Measurements from ENCODE around the gene FCRL6. TPM values are rescaled to one million over a fixed set of nuclear protein-coding genes. Genes with fewer than 3 reads are reported as not detected.

The FCRL6 gene, protein sequence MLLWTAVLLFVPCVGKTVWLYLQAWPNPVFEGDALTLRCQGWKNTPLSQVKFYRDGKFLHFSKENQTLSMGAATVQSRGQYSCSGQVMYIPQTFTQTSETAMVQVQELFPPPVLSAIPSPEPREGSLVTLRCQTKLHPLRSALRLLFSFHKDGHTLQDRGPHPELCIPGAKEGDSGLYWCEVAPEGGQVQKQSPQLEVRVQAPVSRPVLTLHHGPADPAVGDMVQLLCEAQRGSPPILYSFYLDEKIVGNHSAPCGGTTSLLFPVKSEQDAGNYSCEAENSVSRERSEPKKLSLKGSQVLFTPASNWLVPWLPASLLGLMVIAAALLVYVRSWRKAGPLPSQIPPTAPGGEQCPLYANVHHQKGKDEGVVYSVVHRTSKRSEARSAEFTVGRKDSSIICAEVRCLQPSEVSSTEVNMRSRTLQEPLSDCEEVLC
- polyA plus RNA-seq (ENCODE audit: insufficient read depth in 1 of 5, insufficient read length in 5 of 5, low replicate concordance in 1 of 5), result under 1 TPM; 0.25 to 0.61 (median 0.46) TPM
- long read RNA-seq, donor 1, result 0 reads
- long read RNA-seq, donor 2, result 0 reads
- long read RNA-seq, donor 3, result 0 reads
- long read RNA-seq, donor 4, result 0 reads
- long read RNA-seq, donor 5, result 0 reads
- long read RNA-seq, donor 6, result 0 reads
- long read RNA-seq, donor 7, result 0 reads
- long read RNA-seq, donor 8, result 0 reads

GRCh38 chr1:159802111-159802510 lies at the start of gene FCRL6:
FCRL6 (plus strand) TSS chr1:159802360; CDS start chr1:159802425, 65 bp downstream.
- no peak for DNase-seq

DNA sequence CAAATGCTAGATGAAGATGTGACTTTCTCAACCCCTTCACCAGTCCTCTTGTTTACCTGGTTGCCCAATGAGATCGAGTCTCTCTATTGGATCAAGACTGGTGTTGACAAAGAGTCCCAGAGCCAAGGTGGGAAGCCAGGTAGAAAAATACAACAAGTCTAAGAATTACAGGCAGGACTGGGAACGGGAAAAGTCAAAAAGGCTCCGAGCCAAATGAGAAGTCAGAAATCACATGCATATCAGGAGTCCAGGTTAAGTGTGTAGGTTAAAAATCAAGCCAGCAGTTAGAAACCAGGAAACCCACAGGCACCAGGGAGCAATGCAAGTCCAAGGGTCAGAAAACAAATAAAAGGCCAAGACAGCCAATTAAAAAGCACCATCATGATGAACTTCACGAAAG lies 48.8 kb upstream of the FCRL6 start:
- no peak for DNase-seq

GRCh38 chr1:159755451-159756007 lies 46.6 kb upstream of the FCRL6 start:
- DNase-seq, result no peak

DNA sequence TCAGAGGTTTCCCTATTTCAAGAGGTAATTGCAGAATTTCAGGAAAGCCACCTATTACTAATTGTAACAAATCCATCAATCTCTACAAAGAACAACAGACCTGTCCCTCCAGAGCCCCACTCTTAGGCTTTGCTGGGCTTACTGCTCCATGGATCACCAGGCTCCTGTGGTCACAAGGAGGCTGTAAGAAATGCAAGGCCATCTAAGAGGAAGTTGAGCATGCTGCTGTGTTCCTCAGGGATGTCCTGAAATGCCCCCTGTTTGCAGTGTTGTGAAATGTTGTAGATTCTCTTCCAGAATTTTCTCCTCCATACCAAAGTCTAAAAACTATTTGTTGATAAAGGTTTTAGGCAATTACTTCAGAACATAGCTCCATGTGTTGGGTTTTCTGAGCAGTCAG lies 45.8 kb upstream of the FCRL6 start:
- no peak for DNase-seq

- DNase-seq, result no peak
These were observed 38.5 kb upstream of the FCRL6 start for GRCh38 chr1:159763686-159764085.

DNA sequence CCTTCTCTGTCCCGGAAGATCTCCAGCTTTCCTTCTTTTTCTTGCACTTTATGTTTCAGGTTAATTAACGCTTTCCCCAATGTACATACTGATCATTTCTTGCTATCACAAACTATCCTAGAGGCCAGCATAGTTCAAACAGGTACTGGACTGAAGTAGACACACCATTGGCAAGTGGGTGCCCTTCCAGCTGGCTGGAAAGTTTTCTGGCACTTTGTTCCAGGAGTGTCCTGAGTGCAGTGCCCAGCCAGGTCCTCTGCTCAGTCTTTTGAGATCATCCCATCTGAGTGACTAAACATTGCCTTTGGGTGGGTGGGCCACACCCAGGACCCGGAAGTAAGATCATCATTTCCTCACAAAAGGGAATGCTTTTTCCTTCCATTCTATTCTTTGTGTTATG lies 36.4 kb upstream of the FCRL6 start:
- DNase-seq, result no peak

- DNase-seq, result no peak
These were observed 30.8 kb upstream of the FCRL6 start for GRCh38 chr1:159771127-159771895.

DNA sequence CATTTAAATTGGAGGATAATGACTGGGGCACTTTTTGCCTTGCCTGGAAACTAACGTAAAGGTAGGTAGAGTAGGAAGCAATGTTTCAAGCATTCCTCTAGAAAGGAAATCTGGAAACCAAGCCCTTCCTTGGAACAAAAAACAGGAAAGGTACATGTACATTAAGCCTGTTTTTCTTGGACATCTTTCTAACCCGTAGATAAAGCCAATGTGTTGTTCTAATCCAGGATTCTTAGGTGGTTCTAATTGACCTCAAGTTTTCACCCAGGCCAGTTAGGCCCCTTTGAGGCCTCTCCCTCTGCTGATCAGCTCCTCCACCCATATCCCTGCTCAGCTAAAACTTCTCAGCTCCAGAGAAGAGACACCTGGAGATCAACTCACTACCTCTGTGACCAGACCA lies 27.7 kb upstream of the FCRL6 start:
- DNase-seq, result no peak

DNA sequence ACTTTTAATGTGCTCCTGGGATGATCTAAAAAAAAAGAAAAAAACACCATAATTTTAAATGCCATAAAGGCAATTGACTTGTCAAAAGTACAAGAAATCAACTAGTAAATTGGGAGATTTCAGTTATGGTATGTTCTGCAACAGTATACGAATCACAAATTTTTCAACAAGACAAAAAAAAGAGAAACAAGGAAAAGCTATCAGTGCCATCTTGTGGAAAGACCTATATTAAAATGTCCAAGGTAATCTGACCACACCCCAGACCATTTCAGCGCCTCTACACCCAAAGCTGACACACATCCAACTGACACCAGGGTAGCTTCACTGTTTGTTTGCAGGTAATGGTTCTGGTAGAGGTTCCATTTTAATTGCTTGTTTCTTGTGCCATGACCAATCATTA lies 26.4 kb upstream of the FCRL6 start:
- no peak for DNase-seq

DNA sequence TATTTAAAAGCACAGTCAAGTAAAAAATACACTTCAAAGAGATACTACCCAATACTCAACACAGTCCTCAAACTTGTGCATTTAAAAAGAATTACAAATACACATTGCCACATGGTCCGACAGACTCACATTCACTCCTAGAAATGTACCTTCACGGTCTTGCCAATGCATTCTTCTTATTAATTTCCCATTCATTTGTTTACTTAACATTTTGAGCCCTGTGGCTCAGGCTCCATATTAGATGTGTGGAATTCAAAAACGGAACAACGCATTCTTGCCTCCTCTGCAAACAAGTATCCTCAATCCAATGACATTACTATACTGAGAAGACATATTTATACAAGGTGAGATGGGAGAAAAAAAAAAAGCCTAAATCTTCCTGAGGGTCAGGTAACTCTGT lies 23.9 kb upstream of the FCRL6 start:
- no peak for DNase-seq

GRCh38 chr1:159779403-159779851 lies 22.7 kb upstream of the FCRL6 start:
- no peak for DNase-seq

GRCh38 chr1:159780583-159781582 lies 21.3 kb upstream of the FCRL6 start, which contains the start of gene DUSP23:
DUSP23 (plus strand) TSS chr1:159780962; CDS start chr1:159781101, 139 bp downstream.
- DNase-seq, result peak; percentile 96 to 98

DNA sequence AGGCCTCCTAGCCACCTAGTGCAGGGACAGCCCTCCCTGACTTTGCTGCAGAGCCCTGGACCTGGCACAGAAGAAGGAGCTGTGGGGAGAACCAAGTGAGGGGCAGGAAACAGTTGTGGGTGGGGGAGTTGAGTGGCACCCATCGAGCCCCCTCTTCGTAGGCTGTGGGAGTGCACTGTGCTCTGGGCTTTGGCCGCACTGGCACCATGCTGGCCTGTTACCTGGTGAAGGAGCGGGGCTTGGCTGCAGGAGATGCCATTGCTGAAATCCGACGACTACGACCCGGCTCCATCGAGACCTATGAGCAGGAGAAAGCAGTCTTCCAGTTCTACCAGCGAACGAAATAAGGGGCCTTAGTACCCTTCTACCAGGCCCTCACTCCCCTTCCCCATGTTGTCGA lies 20.2 kb upstream of the FCRL6 start:
- no peak for DNase-seq

DNA sequence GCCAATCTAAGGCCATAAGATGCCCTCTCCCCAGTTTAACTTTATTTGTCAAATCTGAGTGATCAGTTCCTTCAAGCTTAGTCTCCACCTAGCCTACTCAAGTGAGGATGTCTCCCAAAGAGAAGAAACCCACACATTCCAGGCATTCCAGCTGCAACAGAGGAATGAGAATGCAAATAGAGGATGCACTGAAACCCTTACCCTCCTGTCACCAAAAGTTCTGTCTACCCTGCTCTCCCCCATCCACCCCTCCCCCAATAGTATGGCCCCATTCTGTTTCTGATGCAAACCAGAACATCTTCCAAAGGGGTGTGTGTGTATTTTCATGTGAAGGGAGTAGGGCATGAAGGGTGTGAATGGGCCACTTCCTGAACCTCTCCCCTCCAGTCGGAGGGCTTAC lies 18.4 kb upstream of the FCRL6 start:
- DNase-seq, result no peak

DNA sequence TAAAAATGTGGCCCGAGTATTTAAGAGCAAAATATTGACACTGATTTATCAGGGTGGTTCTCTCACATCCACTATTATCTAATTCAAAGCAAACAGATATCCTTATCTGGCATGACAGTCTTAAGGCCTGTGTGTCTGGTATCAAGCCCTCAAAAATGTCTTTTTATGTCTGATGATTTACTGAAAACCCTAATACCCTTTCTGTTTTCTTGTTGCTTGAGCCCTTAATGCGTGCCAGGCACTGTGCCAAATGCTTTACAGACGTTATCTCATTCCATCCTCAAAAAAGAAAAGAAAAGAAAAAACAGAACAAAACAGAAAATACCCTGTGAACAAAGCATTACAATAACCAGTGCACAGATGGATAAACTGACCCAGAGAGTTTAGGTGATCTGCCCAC lies 15.7 kb upstream of the FCRL6 start:
- DNase-seq, result no peak

- DNase-seq, result no peak
These were observed 15.2 kb upstream of the FCRL6 start for GRCh38 chr1:159786966-159787365.

DNA sequence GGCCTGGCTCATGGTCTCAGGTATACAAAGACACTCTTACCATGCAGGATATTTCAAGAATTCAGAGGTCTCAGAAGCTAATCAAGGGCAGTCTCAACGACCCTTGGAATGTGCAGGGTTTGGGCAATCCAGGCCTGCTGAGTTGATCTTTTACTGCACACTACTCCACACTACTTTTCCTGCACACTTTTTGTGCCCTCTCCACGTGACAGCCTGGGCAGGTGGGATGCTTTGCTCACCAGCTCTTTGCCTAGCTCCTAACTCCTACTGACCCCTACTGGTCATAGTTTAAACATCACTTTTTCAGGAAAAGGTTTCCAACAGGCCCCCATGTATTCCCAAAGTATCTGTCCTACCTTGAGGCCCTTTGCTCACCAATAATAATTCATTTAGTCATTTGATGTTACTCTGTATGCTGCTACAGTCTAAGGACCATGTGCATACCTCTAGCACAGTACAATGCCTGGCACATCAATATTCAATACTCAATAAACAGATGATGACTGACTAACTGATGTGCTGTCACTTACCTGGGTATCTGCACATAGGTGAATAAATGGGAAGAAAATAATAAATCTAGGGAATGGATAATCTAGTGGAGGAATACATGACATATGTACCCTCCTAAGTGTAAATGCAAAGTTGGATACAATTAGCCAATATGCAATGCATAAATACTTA lies 11.8 kb upstream of the FCRL6 start:
- no peak for DNase-seq

GRCh38 chr1:159791031-159791430 lies 11.1 kb upstream of the FCRL6 start:
- DNase-seq, result no peak

DNA sequence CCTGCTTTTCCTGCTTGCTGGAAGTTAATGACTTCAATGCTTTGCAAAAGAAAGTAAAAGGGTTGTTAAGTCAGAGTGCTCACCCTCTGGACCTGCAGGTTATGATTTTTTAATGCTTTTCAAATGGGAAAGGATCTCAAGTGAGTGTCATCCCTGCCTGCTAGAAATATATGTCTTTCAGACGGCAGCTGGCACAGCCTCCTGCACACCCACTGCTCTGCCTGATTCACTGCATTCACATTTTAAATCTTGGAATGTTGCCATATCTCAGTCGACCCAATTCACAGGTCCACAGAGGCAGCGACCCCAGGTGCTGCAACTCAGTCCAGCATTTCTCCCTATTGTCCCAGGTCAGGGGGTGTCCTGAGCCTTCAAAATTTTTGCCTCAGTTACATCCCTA lies 10.7 kb upstream of the FCRL6 start:
- DNase-seq, result no peak

- no peak for DNase-seq
These were observed 6.6 kb upstream of the FCRL6 start for GRCh38 chr1:159795534-159795933.

All from right lung (tissue), 10 donors.